Measurements from ENCODE around the gene HEXIM1. TPM values are rescaled to one million over a fixed set of nuclear protein-coding genes. Genes with fewer than 3 reads are reported as not detected.
A peak's percentile ranks its signal among the peaks of the same experiment; 100 is the strongest.

Gene HEXIM1
- total and polyA plus RNA-seq, 5 donors from 2014 or later: 5.9 to 88.0 (median 6.1) TPM

GRCh38 chr17:45110676-45111611 is 37.3 kb upstream of the HEXIM1 start:
- Histone ChIP-seq H3K9me3 (ENCODE audit: control insufficient read depth in 2 of 2, low read length in 2 of 2) (no peaks in the 10 kb centered on the region), H3K27me3 (ENCODE audit: control insufficient read depth, insufficient read depth, low read length) (no peaks in the 10 kb centered on the region), H3K27ac (ENCODE audit: insufficient read depth, low read length, poor library complexity, severe bottlenecking) (no peak overlapping the region), H3K4me1 (ENCODE audit: control insufficient read depth, insufficient read depth, low read length, poor library complexity, severe bottlenecking) (no peaks in the 10 kb centered on the region), H3K4me3 (ENCODE audit: low read depth, low read length) (no peak overlapping the region), H3K36me3 (ENCODE audit: control insufficient read depth, insufficient read depth, low read length) (peaks cover 29% of the 10 kb centered on the region)
- Mint-ChIP-seq H3K4me3 (no peak overlapping the region), H3K27me3 (no peaks in the 10 kb centered on the region), H3K27ac (no peak overlapping the region), H3K4me1 (no peaks in the 10 kb centered on the region), H3K9me3 (no peaks in the 10 kb centered on the region), H3K36me3 (peaks cover 7% of the 10 kb centered on the region)
- DNase-seq (no peak), ATAC-seq (ENCODE audit: low read depth in 2 of 2) (no peak)

- Mint-ChIP-seq H3K27ac (no peak overlapping the region), H3K4me1 (no peaks in the 10 kb centered on the region), H3K4me3 (no peak overlapping the region), H3K27me3 (no peaks in the 10 kb centered on the region), H3K36me3 (peaks cover 5% of the 10 kb centered on the region), H3K9me3 (no peaks in the 10 kb centered on the region)
- ATAC-seq (ENCODE audit: low read depth in 2 of 2): no peak
- DNase-seq: no peak
- Histone ChIP-seq H3K4me3 (ENCODE audit: low read depth, low read length) (no peak overlapping the region), H3K4me1 (ENCODE audit: control insufficient read depth, insufficient read depth, low read length, poor library complexity, severe bottlenecking) (no peaks in the 10 kb centered on the region), H3K27ac (ENCODE audit: insufficient read depth, low read length, poor library complexity, severe bottlenecking) (no peak overlapping the region), H3K9me3 (ENCODE audit: control insufficient read depth in 2 of 2, low read length in 2 of 2) (no peaks in the 10 kb centered on the region), H3K27me3 (ENCODE audit: control insufficient read depth, insufficient read depth, low read length) (no peaks in the 10 kb centered on the region), H3K36me3 (ENCODE audit: control insufficient read depth, insufficient read depth, low read length) (peaks cover 20% of the 10 kb centered on the region)
Observed at GRCh38 chr17:45111850-45112249, 36.4 kb upstream of the HEXIM1 start.

DNA sequence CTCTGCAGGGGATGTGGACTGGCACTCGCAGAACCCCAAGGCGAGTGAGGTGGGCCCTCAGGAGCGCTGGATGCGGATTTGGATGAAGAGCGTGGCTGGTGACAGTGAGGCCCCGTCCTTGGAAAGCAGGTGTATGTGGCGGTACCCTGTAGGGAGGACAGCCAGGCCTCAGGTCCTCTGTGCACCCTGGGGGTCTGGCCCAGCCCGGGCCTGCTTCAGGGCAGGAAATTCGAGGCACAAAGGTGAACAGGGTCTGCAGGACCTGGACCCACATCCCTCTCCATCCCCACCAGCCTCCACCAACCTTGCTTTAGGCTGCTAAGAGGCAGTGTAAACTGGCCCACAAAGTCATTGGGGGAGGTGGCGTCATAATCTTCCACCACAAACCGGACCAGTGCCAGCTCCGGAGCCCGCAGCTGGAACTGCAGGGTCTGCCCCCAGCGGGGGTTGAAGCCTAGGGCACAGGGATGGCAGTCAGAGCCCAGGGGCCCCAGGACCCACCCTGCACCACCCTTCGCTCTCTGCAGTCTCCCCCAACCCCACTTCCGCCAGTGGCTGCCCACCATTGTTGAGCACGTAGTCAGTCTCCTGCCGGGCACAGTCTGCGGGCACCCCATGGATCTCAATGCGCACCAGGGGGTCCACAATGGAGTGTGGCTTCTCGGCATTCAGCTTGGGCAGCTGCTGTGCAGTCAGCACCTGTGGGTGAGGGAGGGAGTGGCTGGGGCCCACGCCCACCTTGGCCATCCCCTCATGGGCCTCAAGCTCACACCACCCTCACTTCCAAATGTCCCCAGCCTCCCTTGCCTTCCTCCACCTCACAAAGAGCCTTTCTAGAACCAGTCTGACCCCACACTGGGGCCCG is 35.5 kb upstream of the HEXIM1 start:
- H3K27me3 Mint-ChIP-seq: no peaks in the 10 kb centered on the region
- peaks cover 10% of the 10 kb centered on the region for H3K36me3 ChIP-seq (ENCODE audit: control insufficient read depth, insufficient read depth, low read length)
- H3K9me3 ChIP-seq (ENCODE audit: control insufficient read depth in 2 of 2, low read length in 2 of 2): no peaks in the 10 kb centered on the region
- no peak for ATAC-seq (ENCODE audit: low read depth in 2 of 2)
- no peaks in the 10 kb centered on the region for H3K4me1 Mint-ChIP-seq
- no peaks in the 10 kb centered on the region for H3K4me1 ChIP-seq (ENCODE audit: control insufficient read depth, insufficient read depth, low read length, poor library complexity, severe bottlenecking)
- H3K36me3 Mint-ChIP-seq: no peaks in the 10 kb centered on the region
- H3K27ac Mint-ChIP-seq: no peak overlapping the region
- H3K27me3 ChIP-seq (ENCODE audit: control insufficient read depth, insufficient read depth, low read length): no peaks in the 10 kb centered on the region
- DNase-seq: no peak
- H3K27ac ChIP-seq (ENCODE audit: insufficient read depth, low read length, poor library complexity, severe bottlenecking): no peak overlapping the region
- no peak overlapping the region for H3K4me3 Mint-ChIP-seq
- no peak overlapping the region for H3K4me3 ChIP-seq (ENCODE audit: low read depth, low read length)
- no peaks in the 10 kb centered on the region for H3K9me3 Mint-ChIP-seq

GRCh38 chr17:45113424-45113754 is 34.9 kb upstream of the HEXIM1 start:
- Histone ChIP-seq H3K9me3 (ENCODE audit: control insufficient read depth in 2 of 2, low read length in 2 of 2) (no peaks in the 10 kb centered on the region), H3K27ac (ENCODE audit: insufficient read depth, low read length, poor library complexity, severe bottlenecking) (no peak overlapping the region), H3K27me3 (ENCODE audit: control insufficient read depth, insufficient read depth, low read length) (no peaks in the 10 kb centered on the region), H3K36me3 (ENCODE audit: control insufficient read depth, insufficient read depth, low read length) (peaks cover 4% of the 10 kb centered on the region), H3K4me3 (ENCODE audit: low read depth, low read length) (no peak overlapping the region), H3K4me1 (ENCODE audit: control insufficient read depth, insufficient read depth, low read length, poor library complexity, severe bottlenecking) (no peaks in the 10 kb centered on the region)
- H3K27me3 Mint-ChIP-seq: no peaks in the 10 kb centered on the region
- no peaks in the 10 kb centered on the region for H3K9me3 Mint-ChIP-seq
- ATAC-seq (ENCODE audit: low read depth in 2 of 2) (no peak), DNase-seq (no peak)
- no peak overlapping the region for H3K4me3 Mint-ChIP-seq
- no peak overlapping the region for H3K27ac Mint-ChIP-seq
- H3K36me3 Mint-ChIP-seq: no peaks in the 10 kb centered on the region
- H3K4me1 Mint-ChIP-seq: no peaks in the 10 kb centered on the region

- H3K4me1 Mint-ChIP-seq: no peaks in the 10 kb centered on the region
Observed at GRCh38 chr17:45114117-45114932, 34.0 kb upstream of the HEXIM1 start.

GRCh38 chr17:45115015-45115625 is 33.2 kb upstream of the HEXIM1 start:
- H3K4me1 Mint-ChIP-seq: no peaks in the 10 kb centered on the region
- H3K27me3 Mint-ChIP-seq: no peaks in the 10 kb centered on the region
- no peak overlapping the region for H3K27ac Mint-ChIP-seq
- Histone ChIP-seq H3K27ac (ENCODE audit: insufficient read depth, low read length, poor library complexity, severe bottlenecking) (no peak overlapping the region), H3K27me3 (ENCODE audit: control insufficient read depth, insufficient read depth, low read length) (no peaks in the 10 kb centered on the region), H3K4me3 (ENCODE audit: low read depth, low read length) (no peak overlapping the region), H3K4me1 (ENCODE audit: control insufficient read depth, insufficient read depth, low read length, poor library complexity, severe bottlenecking) (no peaks in the 10 kb centered on the region), H3K36me3 (ENCODE audit: control insufficient read depth, insufficient read depth, low read length) (no peaks in the 10 kb centered on the region), H3K9me3 (ENCODE audit: control insufficient read depth in 2 of 2, low read length in 2 of 2) (no peaks in the 10 kb centered on the region)
- ATAC-seq (ENCODE audit: low read depth in 2 of 2) (no peak), DNase-seq (no peak)
- no peaks in the 10 kb centered on the region for H3K36me3 Mint-ChIP-seq
- H3K4me3 Mint-ChIP-seq: no peak overlapping the region
- no peaks in the 10 kb centered on the region for H3K9me3 Mint-ChIP-seq

More at GRCh38 chr17:45114117-45114932, 34.0 kb upstream of the HEXIM1 start:
- Mint-ChIP-seq H3K27me3 (no peaks in the 10 kb centered on the region), H3K9me3 (no peaks in the 10 kb centered on the region), H3K27ac (no peak overlapping the region), H3K36me3 (no peaks in the 10 kb centered on the region), H3K4me3 (no peak overlapping the region)
- Histone ChIP-seq H3K9me3 (ENCODE audit: control insufficient read depth in 2 of 2, low read length in 2 of 2) (no peaks in the 10 kb centered on the region), H3K36me3 (ENCODE audit: control insufficient read depth, insufficient read depth, low read length) (no peaks in the 10 kb centered on the region), H3K4me1 (ENCODE audit: control insufficient read depth, insufficient read depth, low read length, poor library complexity, severe bottlenecking) (no peaks in the 10 kb centered on the region), H3K27ac (ENCODE audit: insufficient read depth, low read length, poor library complexity, severe bottlenecking) (no peak overlapping the region), H3K27me3 (ENCODE audit: control insufficient read depth, insufficient read depth, low read length) (no peaks in the 10 kb centered on the region), H3K4me3 (ENCODE audit: low read depth, low read length) (no peak overlapping the region)
- no peak for ATAC-seq (ENCODE audit: low read depth in 2 of 2)
- no peak for DNase-seq

DNA sequence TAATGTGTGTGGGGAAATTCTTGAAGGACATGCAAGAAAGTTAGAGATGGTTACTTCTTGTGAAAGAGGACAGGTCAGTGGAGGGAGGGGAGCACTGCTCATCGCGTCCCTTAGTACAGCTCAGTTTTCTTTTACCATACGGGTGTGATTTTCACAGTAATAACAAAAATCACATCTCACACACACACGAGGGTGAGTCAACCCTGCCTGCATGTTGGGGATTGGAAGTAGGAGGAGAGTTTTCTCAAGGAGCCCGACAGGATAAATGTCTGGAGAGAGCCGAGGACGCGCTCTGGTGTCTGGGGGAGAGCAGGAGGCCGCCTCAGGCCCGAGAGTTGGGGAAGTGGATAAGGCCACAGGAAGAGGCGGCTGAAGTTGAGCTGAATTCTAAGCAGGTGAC is 32.4 kb upstream of the HEXIM1 start:
- ATAC-seq (ENCODE audit: low read depth in 2 of 2) (no peak), DNase-seq (no peak)
- H3K36me3 ChIP-seq (ENCODE audit: control insufficient read depth, insufficient read depth, low read length): no peaks in the 10 kb centered on the region
- H3K27ac Mint-ChIP-seq: peak overlapping the region in 1 of 3 donors; percentile 82
- H3K9me3 ChIP-seq (ENCODE audit: control insufficient read depth in 2 of 2, low read length in 2 of 2): no peaks in the 10 kb centered on the region
- H3K9me3 Mint-ChIP-seq: no peaks in the 10 kb centered on the region
- no peak overlapping the region for H3K27ac ChIP-seq (ENCODE audit: insufficient read depth, low read length, poor library complexity, severe bottlenecking)
- no peaks in the 10 kb centered on the region for H3K27me3 Mint-ChIP-seq
- H3K4me1 Mint-ChIP-seq: no peaks in the 10 kb centered on the region
- H3K27me3 ChIP-seq (ENCODE audit: control insufficient read depth, insufficient read depth, low read length): no peaks in the 10 kb centered on the region
- H3K4me3 ChIP-seq (ENCODE audit: low read depth, low read length): no peak overlapping the region
- H3K36me3 Mint-ChIP-seq: no peaks in the 10 kb centered on the region
- H3K4me1 ChIP-seq (ENCODE audit: control insufficient read depth, insufficient read depth, low read length, poor library complexity, severe bottlenecking): no peaks in the 10 kb centered on the region
- no peak overlapping the region for H3K4me3 Mint-ChIP-seq
